ENCODE measurements around the gene LRRC8B. TPM values are rescaled to one million over a fixed set of nuclear protein-coding genes. Genes with fewer than 3 reads are reported as not detected.

LRRC8B gene
- total and polyA plus RNA-seq, 11 donors: 0.91 to 10.4 (median 4.7) TPM

DNA sequence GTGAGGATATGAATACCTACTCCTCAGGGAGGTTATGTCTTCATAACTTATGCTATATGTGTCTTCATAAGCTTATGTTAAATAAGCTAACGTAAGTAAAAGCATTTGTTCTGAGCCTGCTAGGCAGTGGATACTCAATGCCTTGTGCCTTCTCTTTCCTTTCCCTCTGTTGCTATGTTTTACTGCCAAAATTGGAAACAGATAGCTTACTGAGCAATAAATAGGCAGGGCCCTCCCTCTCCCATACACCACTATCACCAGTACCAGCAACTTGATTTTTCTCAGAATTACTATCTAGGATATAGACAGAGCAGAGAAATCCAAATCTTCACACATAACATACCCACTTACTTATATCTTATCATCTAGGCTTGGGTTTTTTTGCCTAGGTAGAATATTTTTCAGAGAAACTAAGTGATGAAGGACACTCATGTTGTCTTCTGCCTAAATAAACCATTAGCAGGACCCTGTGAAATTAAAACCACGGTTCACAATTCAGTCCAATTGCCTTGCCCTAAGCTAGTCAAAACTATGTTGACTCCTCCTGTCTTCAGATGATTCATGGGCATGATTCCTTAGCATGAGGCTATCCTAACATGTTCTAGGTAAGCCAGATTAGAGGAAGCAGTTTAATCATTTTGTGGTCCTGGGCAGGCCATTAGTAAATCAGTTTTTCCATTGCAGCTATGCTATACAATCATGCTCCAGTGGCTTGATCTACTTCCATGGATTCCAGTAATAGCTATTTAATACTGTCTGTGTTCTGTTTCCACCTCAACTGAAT is 92.4 kb downstream of the LRRC8B start:
- peaks cover 9 to 38% (median 28%) of the 10 kb centered on the region in 12 donors for H3K4me1 ChIP-seq
- no peaks in the 10 kb centered on the region for H3K36me3 ChIP-seq
- H3K9me3 ChIP-seq: peaks cover 0 to 9% (median 0%) of the 10 kb centered on the region in 12 donors
- WGBS, 4 donors: 68 to 70% (median 69%) methylated on average over 2 of the region's 2 CpGs
- ATAC-seq (peak; percentile 60 to 79 (median 74)), DNase-seq (no peak)
- no peak for TF ChIP-seq POLR2A (IDR thresholded peaks at IDR 0.05)
- TF ChIP-seq, protein P1, sequence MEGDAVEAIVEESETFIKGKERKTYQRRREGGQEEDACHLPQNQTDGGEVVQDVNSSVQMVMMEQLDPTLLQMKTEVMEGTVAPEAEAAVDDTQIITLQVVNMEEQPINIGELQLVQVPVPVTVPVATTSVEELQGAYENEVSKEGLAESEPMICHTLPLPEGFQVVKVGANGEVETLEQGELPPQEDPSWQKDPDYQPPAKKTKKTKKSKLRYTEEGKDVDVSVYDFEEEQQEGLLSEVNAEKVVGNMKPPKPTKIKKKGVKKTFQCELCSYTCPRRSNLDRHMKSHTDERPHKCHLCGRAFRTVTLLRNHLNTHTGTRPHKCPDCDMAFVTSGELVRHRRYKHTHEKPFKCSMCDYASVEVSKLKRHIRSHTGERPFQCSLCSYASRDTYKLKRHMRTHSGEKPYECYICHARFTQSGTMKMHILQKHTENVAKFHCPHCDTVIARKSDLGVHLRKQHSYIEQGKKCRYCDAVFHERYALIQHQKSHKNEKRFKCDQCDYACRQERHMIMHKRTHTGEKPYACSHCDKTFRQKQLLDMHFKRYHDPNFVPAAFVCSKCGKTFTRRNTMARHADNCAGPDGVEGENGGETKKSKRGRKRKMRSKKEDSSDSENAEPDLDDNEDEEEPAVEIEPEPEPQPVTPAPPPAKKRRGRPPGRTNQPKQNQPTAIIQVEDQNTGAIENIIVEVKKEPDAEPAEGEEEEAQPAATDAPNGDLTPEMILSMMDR (IDR thresholded peaks at IDR 0.05): no peak
- intact Hi-C loops (cut with DNase I): loop anchor here in 1 of 10 donors (10.0 kb wide), 1 partner anchor 378 kb away; the partner anchor contains the start of gene ZNF326
- peak overlapping the region in 11 of 12 donors; percentile 45 to 80 (median 67) for H3K27ac ChIP-seq
- no peaks in the 10 kb centered on the region for H3K27me3 ChIP-seq
- no peak overlapping the region for H3K4me3 ChIP-seq

DNA sequence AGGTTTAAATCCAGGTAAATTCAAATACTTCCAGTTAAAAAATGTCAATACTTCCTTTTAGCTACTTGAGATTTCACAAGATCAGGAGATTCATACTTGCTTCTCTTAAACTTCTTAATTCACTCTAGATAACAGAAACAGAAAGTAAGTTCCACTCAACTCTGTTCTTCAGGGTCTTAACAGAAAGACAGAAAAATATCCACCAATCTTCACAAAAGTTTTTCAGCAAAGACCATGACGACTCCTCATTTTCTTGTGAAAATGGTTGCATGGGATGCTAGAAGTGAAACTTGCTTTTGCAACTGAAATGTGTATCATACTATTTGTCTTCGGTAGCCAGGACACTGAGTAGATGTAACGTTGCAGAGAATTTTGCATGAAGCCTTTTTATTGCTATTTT is 96.0 kb downstream of the LRRC8B start:
- Histone ChIP-seq H3K4me3 (peak overlapping the region in 1 of 12 donors; percentile 25), H3K4me1 (peaks cover 8 to 33% (median 21%) of the 10 kb centered on the region in 12 donors), H3K36me3 (no peaks in the 10 kb centered on the region), H3K27ac (no peak overlapping the region), H3K9me3 (peaks cover 0 to 9% (median 0%) of the 10 kb centered on the region in 12 donors), H3K27me3 (no peaks in the 10 kb centered on the region)
- DNase-seq: no peak
- WGBS, 4 donors: 91 to 97% (median 96%) methylated on average over 3 of the region's 3 CpGs
- intact Hi-C loops (cut with DNase I): no loop called here
- no peak for ATAC-seq
- TF ChIP-seq, protein P1 (IDR thresholded peaks at IDR 0.05): no peak
- TF ChIP-seq POLR2A (IDR thresholded peaks at IDR 0.05): no peak

DNA sequence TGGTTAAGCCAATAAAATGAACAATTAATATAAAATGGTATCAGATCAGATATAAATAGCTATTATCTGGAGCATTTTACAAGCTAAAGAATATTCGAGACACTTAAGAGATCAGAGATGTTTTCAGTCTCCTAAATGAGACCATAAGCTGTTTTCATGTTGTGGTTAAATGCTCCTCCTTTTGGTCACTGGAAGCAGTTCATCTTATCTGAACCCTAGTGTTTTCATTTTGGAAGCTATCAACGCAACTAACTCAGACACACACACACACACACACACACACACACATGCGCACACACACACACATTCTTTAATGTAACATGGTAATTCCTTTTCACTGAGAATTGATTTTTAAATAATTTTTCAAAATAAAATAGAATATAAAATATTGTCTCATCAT is 98.3 kb downstream of the LRRC8B start:
- H3K27ac ChIP-seq: no peak overlapping the region
- no peak overlapping the region for H3K4me3 ChIP-seq
- peaks cover 0 to 17% (median 3%) of the 10 kb centered on the region in 12 donors for H3K4me1 ChIP-seq
- TF ChIP-seq, protein P1 (IDR thresholded peaks at IDR 0.05): peak in 3 of 12 donors; percentile 8 to 30 (median 16)
- TF ChIP-seq POLR2A (IDR thresholded peaks at IDR 0.05): no peak
- no peaks in the 10 kb centered on the region for H3K27me3 ChIP-seq
- 52 to 65% (median 59%) methylated on average over 3 of the region's 3 CpGs for WGBS, 4 donors
- peaks cover 0 to 2% (median 0%) of the 10 kb centered on the region in 12 donors for H3K9me3 ChIP-seq
- no peaks in the 10 kb centered on the region for H3K36me3 ChIP-seq
- ATAC-seq (no peak), DNase-seq (no peak)
- intact Hi-C loops (cut with DNase I): no loop called here

DNA sequence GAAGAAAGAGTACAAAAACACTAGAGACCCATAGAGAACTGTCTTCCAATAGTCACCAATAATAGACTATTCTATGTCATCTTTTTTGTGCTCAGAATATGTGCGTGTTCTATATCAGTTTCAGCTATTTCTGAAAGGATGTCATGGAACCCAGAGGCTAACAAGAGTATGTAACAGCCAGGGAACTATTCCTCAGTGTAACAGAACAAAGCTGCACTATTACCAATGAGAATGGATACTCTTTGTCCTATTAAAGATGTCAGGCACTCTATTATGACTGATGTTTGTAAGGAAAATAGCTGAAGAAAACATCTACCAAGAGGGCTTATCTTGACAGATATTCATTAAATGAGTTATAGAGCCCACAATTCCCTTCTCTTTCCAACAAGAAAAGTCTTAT is 99.7 kb downstream of the LRRC8B start:
- Histone ChIP-seq H3K27me3 (no peaks in the 10 kb centered on the region), H3K36me3 (peaks cover 0 to 7% (median 0%) of the 10 kb centered on the region in 9 donors), H3K4me3 (no peak overlapping the region), H3K4me1 (peaks cover 0 to 17% (median 2%) of the 10 kb centered on the region in 12 donors), H3K9me3 (no peaks in the 10 kb centered on the region), H3K27ac (peak overlapping the region in 2 of 12 donors; percentile 12 to 22)
- TF ChIP-seq, protein P1 (IDR thresholded peaks at IDR 0.05): no peak
- TF ChIP-seq POLR2A (IDR thresholded peaks at IDR 0.05): no peak
- intact Hi-C loops (cut with DNase I): no loop called here
- DNase-seq: no peak
- WGBS, 4 donors: 84 to 92% (median 86%) methylated on average over 1 of the region's 1 CpG
- ATAC-seq: no peak
